HG02571 (cell line): ENCODE results near the gene PAK5.

ENCODE experiments used
- ATAC-seq: cut with Tn5 transposase; IDR thresholded peaks from one replicate; pipeline ENCODE4 v1.9.1; 2021; ENCODE audit warnings: mild to moderate bottlenecking, moderate library complexity; ENCODE audit not compliant: unreplicated experiment

PAK5 gene

GRCh38 chr20:9532069-9532838, 306.6 kb downstream of the PAK5 start:
- ATAC-seq = no peak

- no peak for ATAC-seq
These were observed 307.3 kb downstream of the PAK5 start for GRCh38 chr20:9531581-9531980.

GRCh38 chr20:9523636-9524035, 315.2 kb downstream of the PAK5 start:
- no peak for ATAC-seq

GRCh38 chr20:9520086-9520485, 318.8 kb downstream of the PAK5 start:
- ATAC-seq = no peak

- ATAC-seq = no peak
These were observed 320.2 kb downstream of the PAK5 start for GRCh38 chr20:9518576-9519175.

- no peak for ATAC-seq
These were observed 321.3 kb downstream of the PAK5 start for GRCh38 chr20:9517297-9518162.

GRCh38 chr20:9516234-9516871, 322.5 kb downstream of the PAK5 start:
- no peak for ATAC-seq

- no peak for ATAC-seq
These were observed 323.1 kb downstream of the PAK5 start for GRCh38 chr20:9515741-9516233.

- ATAC-seq = no peak
These were observed 323.7 kb downstream of the PAK5 start for GRCh38 chr20:9515214-9515585.

- ATAC-seq = no peak
These were observed 324.2 kb downstream of the PAK5 start, which contains the start of gene LAMP5 for GRCh38 chr20:9514461-9515213. LAMP5 (plus strand) TSS chr20:9514590; CDS start chr20:9514853, 263 bp downstream.

GRCh38 chr20:9514072-9514460, 324.8 kb downstream of the PAK5 start:
- no peak for ATAC-seq

GRCh38 chr20:9510911-9511310, 328.0 kb downstream of the PAK5 start:
- no peak for ATAC-seq

- no peak for ATAC-seq
These were observed 329.6 kb downstream of the PAK5 start for GRCh38 chr20:9509246-9509645.

- no peak for ATAC-seq
These were observed 330.1 kb downstream of the PAK5 start for GRCh38 chr20:9508696-9509178.

- no peak for ATAC-seq
These were observed 330.6 kb downstream of the PAK5 start for GRCh38 chr20:9508240-9508661.

GRCh38 chr20:9507544-9508239, 331.2 kb downstream of the PAK5 start:
- no peak for ATAC-seq

- ATAC-seq = no peak
These were observed 331.9 kb downstream of the PAK5 start for GRCh38 chr20:9506964-9507369.

- ATAC-seq = no peak
These were observed 332.5 kb downstream of the PAK5 start for GRCh38 chr20:9506280-9506821.
